ENCODE data around the gene SAP130. TPM values are rescaled to one million over a fixed set of nuclear protein-coding genes. Genes with fewer than 3 reads are reported as not detected.

SAP130 gene
- total and polyA plus RNA-seq, 4 donors: 3.3 to 5.3 (median 4.5) TPM

GRCh38 chr2:128043041-128043440 lies 15.2 kb upstream of the SAP130 start:
- Histone ChIP-seq H3K9me3 (ENCODE audit: control insufficient read depth in 4 of 4, low read length in 3 of 4) (peaks cover 5 to 14% (median 11%) of the 10 kb centered on the region in 4 donors), H3K4me1 (ENCODE audit: control insufficient read depth in 4 of 4, insufficient read depth in 4 of 4, low read length in 3 of 4) (no peaks in the 10 kb centered on the region), H3K27ac (ENCODE audit: low read depth in 1 of 2, low read length in 2 of 2) (no peak overlapping the region), H3K4me3 (ENCODE audit: low read depth in 1 of 3, low read length in 3 of 3) (no peak overlapping the region), H3K36me3 (ENCODE audit: control insufficient read depth in 4 of 4, insufficient read depth in 3 of 4, low read depth in 1 of 4, low read length in 3 of 4) (no peaks in the 10 kb centered on the region), H3K9ac (ENCODE audit: low read depth in 1 of 2, low read length in 2 of 2) (no peak overlapping the region), H3K27me3 (ENCODE audit: control insufficient read depth in 4 of 4, insufficient read depth in 4 of 4, low read length in 3 of 4) (no peaks in the 10 kb centered on the region)
- TF ChIP-seq JUND (IDR thresholded peaks at IDR 0.05) (no peak), ZBTB33 (IDR thresholded peaks at IDR 0.05) (no peak), ATF3 (IDR thresholded peaks at IDR 0.05) (no peak), YY1 (IDR thresholded peaks at IDR 0.05) (no peak), EGR1 (IDR thresholded peaks at IDR 0.05; ENCODE audit: low read depth in 2 of 2) (no peak), SP1 (IDR thresholded peaks at IDR 0.05) (no peak), GABPA (IDR thresholded peaks at IDR 0.05 in 1 of 2, conservative IDR thresholded peaks at IDR 0.05 in 1 of 2) (no peak), MAX (IDR thresholded peaks at IDR 0.05) (no peak), FOXA2 (IDR thresholded peaks at IDR 0.05) (no peak), FOXA1 (IDR thresholded peaks at IDR 0.05) (no peak)
- WGBS: 91% methylated on average over 3 of the region's 3 CpGs
- DNase-seq (ENCODE audit: low spot score): no peak

DNA sequence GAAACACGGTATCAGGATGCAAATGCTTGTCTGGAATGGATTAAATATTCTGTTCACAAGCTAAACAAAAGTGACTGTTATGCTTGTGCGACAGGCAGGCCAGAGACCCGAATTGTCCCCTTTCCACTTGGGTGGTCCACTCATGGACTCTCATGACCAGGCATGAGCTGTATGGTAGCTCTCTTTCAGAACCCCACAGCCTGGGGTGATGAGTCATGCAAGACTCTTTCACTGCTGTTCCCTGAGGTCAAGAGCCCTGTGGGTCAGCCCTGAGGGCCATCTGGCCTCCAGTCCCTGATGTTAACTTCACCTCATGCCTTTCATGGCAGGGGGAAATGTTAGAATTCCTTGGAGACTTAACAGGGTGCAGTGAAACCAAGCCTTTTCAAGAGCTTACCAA lies 13.7 kb upstream of the SAP130 start:
- 67% methylated on average over 3 of the region's 3 CpGs for WGBS
- TF ChIP-seq, protein P1, sequence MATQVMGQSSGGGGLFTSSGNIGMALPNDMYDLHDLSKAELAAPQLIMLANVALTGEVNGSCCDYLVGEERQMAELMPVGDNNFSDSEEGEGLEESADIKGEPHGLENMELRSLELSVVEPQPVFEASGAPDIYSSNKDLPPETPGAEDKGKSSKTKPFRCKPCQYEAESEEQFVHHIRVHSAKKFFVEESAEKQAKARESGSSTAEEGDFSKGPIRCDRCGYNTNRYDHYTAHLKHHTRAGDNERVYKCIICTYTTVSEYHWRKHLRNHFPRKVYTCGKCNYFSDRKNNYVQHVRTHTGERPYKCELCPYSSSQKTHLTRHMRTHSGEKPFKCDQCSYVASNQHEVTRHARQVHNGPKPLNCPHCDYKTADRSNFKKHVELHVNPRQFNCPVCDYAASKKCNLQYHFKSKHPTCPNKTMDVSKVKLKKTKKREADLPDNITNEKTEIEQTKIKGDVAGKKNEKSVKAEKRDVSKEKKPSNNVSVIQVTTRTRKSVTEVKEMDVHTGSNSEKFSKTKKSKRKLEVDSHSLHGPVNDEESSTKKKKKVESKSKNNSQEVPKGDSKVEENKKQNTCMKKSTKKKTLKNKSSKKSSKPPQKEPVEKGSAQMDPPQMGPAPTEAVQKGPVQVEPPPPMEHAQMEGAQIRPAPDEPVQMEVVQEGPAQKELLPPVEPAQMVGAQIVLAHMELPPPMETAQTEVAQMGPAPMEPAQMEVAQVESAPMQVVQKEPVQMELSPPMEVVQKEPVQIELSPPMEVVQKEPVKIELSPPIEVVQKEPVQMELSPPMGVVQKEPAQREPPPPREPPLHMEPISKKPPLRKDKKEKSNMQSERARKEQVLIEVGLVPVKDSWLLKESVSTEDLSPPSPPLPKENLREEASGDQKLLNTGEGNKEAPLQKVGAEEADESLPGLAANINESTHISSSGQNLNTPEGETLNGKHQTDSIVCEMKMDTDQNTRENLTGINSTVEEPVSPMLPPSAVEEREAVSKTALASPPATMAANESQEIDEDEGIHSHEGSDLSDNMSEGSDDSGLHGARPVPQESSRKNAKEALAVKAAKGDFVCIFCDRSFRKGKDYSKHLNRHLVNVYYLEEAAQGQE (IDR thresholded peaks at IDR 0.05): no peak

DNA sequence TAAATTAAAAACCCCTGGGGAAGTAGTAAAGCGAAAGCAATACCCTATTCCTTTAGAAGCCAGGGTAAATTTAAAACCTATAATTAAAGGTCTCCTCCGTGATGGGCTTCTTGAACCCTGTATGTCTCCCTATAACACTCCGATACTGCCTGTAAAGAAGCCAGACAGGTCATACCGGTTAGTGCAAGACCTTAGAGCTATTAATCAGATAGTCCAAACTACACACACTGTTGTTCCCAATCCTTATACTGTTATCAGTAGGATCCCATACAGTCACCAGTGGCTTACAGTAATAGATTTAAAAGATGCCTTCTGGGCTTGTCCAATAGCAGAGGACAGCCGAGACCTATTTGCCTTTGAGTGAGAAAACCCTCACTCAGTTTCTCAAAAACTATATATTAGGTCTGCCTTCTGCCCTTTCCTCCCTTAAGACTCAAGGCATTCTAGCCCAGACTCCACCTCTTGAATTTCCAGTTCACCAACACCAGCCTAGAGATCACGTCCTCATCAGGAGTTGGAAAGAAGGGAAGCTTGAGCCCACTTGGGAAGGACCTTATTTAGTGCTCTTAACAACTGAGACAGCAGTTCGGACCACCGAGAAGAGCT lies 12.4 kb upstream of the SAP130 start:
- Histone ChIP-seq H3K4me3 (ENCODE audit: low read depth in 1 of 3, low read length in 3 of 3) (no peak overlapping the region), H3K4me1 (ENCODE audit: control insufficient read depth in 4 of 4, insufficient read depth in 4 of 4, low read length in 3 of 4) (no peaks in the 10 kb centered on the region), H3K36me3 (ENCODE audit: control insufficient read depth in 4 of 4, insufficient read depth in 3 of 4, low read depth in 1 of 4, low read length in 3 of 4) (no peaks in the 10 kb centered on the region), H3K27ac (ENCODE audit: low read depth in 1 of 2, low read length in 2 of 2) (no peak overlapping the region), H3K9ac (ENCODE audit: low read depth in 1 of 2, low read length in 2 of 2) (no peak overlapping the region), H3K9me3 (ENCODE audit: control insufficient read depth in 4 of 4, low read length in 3 of 4) (peaks cover 11 to 27% (median 24%) of the 10 kb centered on the region in 4 donors), H3K27me3 (ENCODE audit: control insufficient read depth in 4 of 4, insufficient read depth in 4 of 4, low read length in 3 of 4) (no peaks in the 10 kb centered on the region)
- 80% methylated on average over 8 of the region's 8 CpGs for WGBS
- no peak for DNase-seq (ENCODE audit: low spot score)
- TF ChIP-seq RAD21 (IDR thresholded peaks at IDR 0.05) (no peak), JUND (IDR thresholded peaks at IDR 0.05) (no peak), RXRA (IDR thresholded peaks at IDR 0.05) (no peak), YY1 (IDR thresholded peaks at IDR 0.05) (no peak), FOXA2 (IDR thresholded peaks at IDR 0.05) (no peak), ZBTB33 (IDR thresholded peaks at IDR 0.05) (no peak), HNF4A (conservative IDR thresholded peaks at IDR 0.05) (no peak)
- TF ChIP-seq, protein P1 (IDR thresholded peaks at IDR 0.05): no peak

More for the DNA sequence above, 13.7 kb upstream of the SAP130 start:
- Histone ChIP-seq H3K9me3 (ENCODE audit: control insufficient read depth in 4 of 4, low read length in 3 of 4) (peaks cover 11 to 23% (median 22%) of the 10 kb centered on the region in 4 donors), H3K4me1 (ENCODE audit: control insufficient read depth in 4 of 4, insufficient read depth in 4 of 4, low read length in 3 of 4) (no peaks in the 10 kb centered on the region), H3K9ac (ENCODE audit: low read depth in 1 of 2, low read length in 2 of 2) (no peak overlapping the region), H3K27me3 (ENCODE audit: control insufficient read depth in 4 of 4, insufficient read depth in 4 of 4, low read length in 3 of 4) (no peaks in the 10 kb centered on the region), H3K27ac (ENCODE audit: low read depth in 1 of 2, low read length in 2 of 2) (no peak overlapping the region), H3K4me3 (ENCODE audit: low read depth in 1 of 3, low read length in 3 of 3) (no peak overlapping the region), H3K36me3 (ENCODE audit: control insufficient read depth in 4 of 4, insufficient read depth in 3 of 4, low read depth in 1 of 4, low read length in 3 of 4) (no peaks in the 10 kb centered on the region)
- no peak for DNase-seq (ENCODE audit: low spot score)
